Skeletal muscle satellite cell (primary cell): ENCODE results near the gene RPS6KA4.

Source experiments
- H3K27me3 ChIP-seq: 2 replicates; pipeline ENCODE4 v1.7.0; 2013; ENCODE audit warnings: low read length; ENCODE audit not compliant: control insufficient read depth, insufficient read depth
- H3K36me3 ChIP-seq: 2 replicates; pipeline ENCODE4 v1.7.0; 2013; ENCODE audit warnings: mild to moderate bottlenecking, control low read depth, low read length; ENCODE audit not compliant: insufficient read depth
- H3K4me1 ChIP-seq: 2 replicates; pipeline ENCODE4 v1.7.0; 2013; ENCODE audit warnings: low read length; ENCODE audit not compliant: control insufficient read depth, insufficient read depth
- H3K4me2 ChIP-seq: 2 replicates; pipeline ENCODE4 v1.7.0; 2013; ENCODE audit warnings: mild to moderate bottlenecking, low read length
- H3K4me3 ChIP-seq: 2 replicates; pipeline ENCODE4 v1.7.0; 2013; ENCODE audit warnings: low read length
- H3K9ac ChIP-seq: 2 replicates; pipeline ENCODE4 v1.7.0; 2013; ENCODE audit warnings: mild to moderate bottlenecking, low read depth, low read length, moderate library complexity
- H3K9me3 ChIP-seq: replicated peaks from 2 replicates; pipeline ENCODE4 v1.7.0; 2013; ENCODE audit warnings: mild to moderate bottlenecking, control low read depth, low read length

Gene RPS6KA4

GRCh38 chr11:64401775-64402174 is 42.8 kb downstream of the RPS6KA4 start:
- Histone ChIP-seq H3K36me3 (no peaks in the 10 kb centered on the region), H3K9ac (no peak overlapping the region), H3K27me3 (peaks cover 56% of the 10 kb centered on the region), H3K4me1 (peaks cover 6% of the 10 kb centered on the region), H3K9me3 (no peaks in the 10 kb centered on the region), H3K4me2 (no peak overlapping the region), H3K4me3 (no peak overlapping the region)

GRCh38 chr11:64403106-64403505 is 44.1 kb downstream of the RPS6KA4 start:
- Histone ChIP-seq H3K27me3 (peaks cover 54% of the 10 kb centered on the region), H3K4me3 (no peak overlapping the region), H3K36me3 (no peaks in the 10 kb centered on the region), H3K9me3 (no peaks in the 10 kb centered on the region), H3K4me2 (no peak overlapping the region), H3K4me1 (peaks cover 6% of the 10 kb centered on the region), H3K9ac (no peak overlapping the region)

GRCh38 chr11:64406221-64406946 is 47.4 kb downstream of the RPS6KA4 start:
- no peak overlapping the region for H3K4me3 ChIP-seq
- H3K36me3 ChIP-seq, result no peaks in the 10 kb centered on the region
- H3K9me3 ChIP-seq, result no peaks in the 10 kb centered on the region
- H3K27me3 ChIP-seq, result peaks cover 51% of the 10 kb centered on the region
- H3K9ac ChIP-seq, result no peak overlapping the region
- H3K4me2 ChIP-seq, result no peak overlapping the region
- H3K4me1 ChIP-seq, result no peaks in the 10 kb centered on the region

GRCh38 chr11:64407221-64407620 is 48.3 kb downstream of the RPS6KA4 start:
- Histone ChIP-seq H3K36me3 (no peaks in the 10 kb centered on the region), H3K4me2 (no peak overlapping the region), H3K4me3 (no peak overlapping the region), H3K9ac (no peak overlapping the region), H3K4me1 (no peaks in the 10 kb centered on the region), H3K9me3 (no peaks in the 10 kb centered on the region), H3K27me3 (peaks cover 45% of the 10 kb centered on the region)

- H3K4me2 ChIP-seq, result no peak overlapping the region
- H3K9ac ChIP-seq, result no peak overlapping the region
- no peaks in the 10 kb centered on the region for H3K9me3 ChIP-seq
- peaks cover 44% of the 10 kb centered on the region for H3K27me3 ChIP-seq
- no peaks in the 10 kb centered on the region for H3K4me1 ChIP-seq
- H3K36me3 ChIP-seq, result no peaks in the 10 kb centered on the region
- H3K4me3 ChIP-seq, result no peak overlapping the region
Observed at GRCh38 chr11:64407630-64408029, 48.7 kb downstream of the RPS6KA4 start.

GRCh38 chr11:64409278-64409677 is 50.3 kb downstream of the RPS6KA4 start:
- Histone ChIP-seq H3K4me1 (no peaks in the 10 kb centered on the region), H3K9me3 (no peaks in the 10 kb centered on the region), H3K4me3 (no peak overlapping the region), H3K9ac (no peak overlapping the region), H3K27me3 (peaks cover 35% of the 10 kb centered on the region), H3K4me2 (no peak overlapping the region), H3K36me3 (no peaks in the 10 kb centered on the region)

- no peaks in the 10 kb centered on the region for H3K36me3 ChIP-seq
- no peak overlapping the region for H3K4me3 ChIP-seq
- no peak overlapping the region for H3K4me2 ChIP-seq
- peaks cover 30% of the 10 kb centered on the region for H3K27me3 ChIP-seq
- no peaks in the 10 kb centered on the region for H3K9me3 ChIP-seq
- H3K9ac ChIP-seq, result no peak overlapping the region
- no peaks in the 10 kb centered on the region for H3K4me1 ChIP-seq
Observed at GRCh38 chr11:64409707-64410403, 50.9 kb downstream of the RPS6KA4 start.

- Histone ChIP-seq H3K4me3 (no peak overlapping the region), H3K4me2 (no peak overlapping the region), H3K4me1 (no peaks in the 10 kb centered on the region), H3K9me3 (no peaks in the 10 kb centered on the region), H3K27me3 (peaks cover 30% of the 10 kb centered on the region), H3K9ac (no peak overlapping the region), H3K36me3 (no peaks in the 10 kb centered on the region)
Observed at GRCh38 chr11:64410404-64410734, 51.4 kb downstream of the RPS6KA4 start.

- no peaks in the 10 kb centered on the region for H3K4me1 ChIP-seq
- no peaks in the 10 kb centered on the region for H3K9me3 ChIP-seq
- H3K36me3 ChIP-seq, result no peaks in the 10 kb centered on the region
- no peak overlapping the region for H3K9ac ChIP-seq
- H3K4me3 ChIP-seq, result no peak overlapping the region
- no peak overlapping the region for H3K4me2 ChIP-seq
- peaks cover 23% of the 10 kb centered on the region for H3K27me3 ChIP-seq
Observed at GRCh38 chr11:64413417-64413816, 54.5 kb downstream of the RPS6KA4 start.

- Histone ChIP-seq H3K27me3 (peaks cover 28% of the 10 kb centered on the region), H3K9ac (no peak overlapping the region), H3K36me3 (no peaks in the 10 kb centered on the region)
Observed at GRCh38 chr11:64415286-64415685, 56.3 kb downstream of the RPS6KA4 start.

GRCh38 chr11:64415996-64416728 is 57.2 kb downstream of the RPS6KA4 start:
- Histone ChIP-seq H3K4me2 (no peak overlapping the region), H3K4me1 (no peaks in the 10 kb centered on the region), H3K9me3 (no peaks in the 10 kb centered on the region), H3K27me3 (peaks cover 20% of the 10 kb centered on the region), H3K4me3 (no peak overlapping the region), H3K9ac (no peak overlapping the region), H3K36me3 (no peaks in the 10 kb centered on the region)

More at GRCh38 chr11:64415286-64415685, 56.3 kb downstream of the RPS6KA4 start:
- H3K4me3 ChIP-seq, result no peak overlapping the region
- no peaks in the 10 kb centered on the region for H3K4me1 ChIP-seq
- no peaks in the 10 kb centered on the region for H3K9me3 ChIP-seq
- H3K4me2 ChIP-seq, result no peak overlapping the region
